SH-SY5Y (cell line): ENCODE measurements around the gene NPBWR2.

Experiments
- GATA2 ChIP-seq: IDR thresholded peaks from 2 replicates; pipeline ENCODE4 v1.6.1; 2011; ENCODE audit warnings: mild to moderate bottlenecking, low read depth, low read length
- GATA3 ChIP-seq: IDR thresholded peaks from 2 replicates; pipeline ENCODE4 v1.6.1; 2011; ENCODE audit warnings: low read depth, mild to moderate bottlenecking, low read length, moderate library complexity

DNA sequence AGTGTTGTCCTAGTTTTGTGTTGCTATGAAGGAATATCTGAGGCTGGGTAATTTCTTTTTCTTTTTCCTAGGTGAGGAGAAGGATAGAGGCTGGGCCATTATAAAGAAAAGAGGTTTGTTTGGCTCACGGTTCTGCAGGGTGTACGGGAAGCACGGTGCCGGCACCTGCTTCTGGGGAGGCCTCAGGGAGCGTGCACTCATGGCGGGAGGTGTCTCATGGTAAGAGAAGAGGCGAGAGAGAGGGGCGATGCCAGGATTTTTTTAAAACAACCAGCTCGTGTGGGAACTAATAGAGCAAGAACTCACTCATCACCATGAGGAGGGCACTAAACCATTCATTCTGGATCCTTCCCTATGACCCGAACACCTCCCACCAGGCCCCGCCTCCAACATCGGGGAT is 14.2 kb upstream of the NPBWR2 start:
- TF ChIP-seq GATA3, result no peak
- no peak for TF ChIP-seq GATA2
